NB4 (cell line): ENCODE measurements around the gene UBE2QL1.

Experiments used
- MYC ChIP-seq: IDR thresholded peaks from 2 replicates; pipeline ENCODE4 v1.6.1; 2011; ENCODE audit warnings: low read depth, low read length
- POLR2A ChIP-seq: IDR thresholded peaks from 2 replicates; pipeline ENCODE4 v1.6.1; 2011; ENCODE audit warnings: mild to moderate bottlenecking; ENCODE audit not compliant: insufficient read length; ENCODE audit errors: extremely low read depth
- TF ChIP-seq, protein P1 (sequence below): IDR thresholded peaks from one replicate; pipeline ENCODE4 v1.5.1; 2012; ENCODE audit warnings: low read depth, low read length
- TF ChIP-seq, protein P2 (sequence below): IDR thresholded peaks from 2 replicates; pipeline ENCODE4 v1.6.1; 2011; ENCODE audit warnings: low read depth, low read length

- TF ChIP-seq POLR2A (no peak), MYC (no peak)
- TF ChIP-seq, protein P1, sequence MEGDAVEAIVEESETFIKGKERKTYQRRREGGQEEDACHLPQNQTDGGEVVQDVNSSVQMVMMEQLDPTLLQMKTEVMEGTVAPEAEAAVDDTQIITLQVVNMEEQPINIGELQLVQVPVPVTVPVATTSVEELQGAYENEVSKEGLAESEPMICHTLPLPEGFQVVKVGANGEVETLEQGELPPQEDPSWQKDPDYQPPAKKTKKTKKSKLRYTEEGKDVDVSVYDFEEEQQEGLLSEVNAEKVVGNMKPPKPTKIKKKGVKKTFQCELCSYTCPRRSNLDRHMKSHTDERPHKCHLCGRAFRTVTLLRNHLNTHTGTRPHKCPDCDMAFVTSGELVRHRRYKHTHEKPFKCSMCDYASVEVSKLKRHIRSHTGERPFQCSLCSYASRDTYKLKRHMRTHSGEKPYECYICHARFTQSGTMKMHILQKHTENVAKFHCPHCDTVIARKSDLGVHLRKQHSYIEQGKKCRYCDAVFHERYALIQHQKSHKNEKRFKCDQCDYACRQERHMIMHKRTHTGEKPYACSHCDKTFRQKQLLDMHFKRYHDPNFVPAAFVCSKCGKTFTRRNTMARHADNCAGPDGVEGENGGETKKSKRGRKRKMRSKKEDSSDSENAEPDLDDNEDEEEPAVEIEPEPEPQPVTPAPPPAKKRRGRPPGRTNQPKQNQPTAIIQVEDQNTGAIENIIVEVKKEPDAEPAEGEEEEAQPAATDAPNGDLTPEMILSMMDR: no peak
- TF ChIP-seq, protein P2, sequence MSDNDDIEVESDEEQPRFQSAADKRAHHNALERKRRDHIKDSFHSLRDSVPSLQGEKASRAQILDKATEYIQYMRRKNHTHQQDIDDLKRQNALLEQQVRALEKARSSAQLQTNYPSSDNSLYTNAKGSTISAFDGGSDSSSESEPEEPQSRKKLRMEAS: no peak
Observed at GRCh38 chr5:6456766-6457370, 8.2 kb downstream of the UBE2QL1 start.
